HG03097 (cell line): ENCODE measurements around the gene TNFRSF1B.
A peak's percentile ranks its signal among the peaks of the same experiment; 100 is the strongest.

Experiments used
- ATAC-seq: cut with Tn5 transposase; IDR thresholded peaks from one replicate; pipeline ENCODE4 v1.9.1; 2021; ENCODE audit not compliant: unreplicated experiment, low FRiP score

Gene TNFRSF1B

DNA sequence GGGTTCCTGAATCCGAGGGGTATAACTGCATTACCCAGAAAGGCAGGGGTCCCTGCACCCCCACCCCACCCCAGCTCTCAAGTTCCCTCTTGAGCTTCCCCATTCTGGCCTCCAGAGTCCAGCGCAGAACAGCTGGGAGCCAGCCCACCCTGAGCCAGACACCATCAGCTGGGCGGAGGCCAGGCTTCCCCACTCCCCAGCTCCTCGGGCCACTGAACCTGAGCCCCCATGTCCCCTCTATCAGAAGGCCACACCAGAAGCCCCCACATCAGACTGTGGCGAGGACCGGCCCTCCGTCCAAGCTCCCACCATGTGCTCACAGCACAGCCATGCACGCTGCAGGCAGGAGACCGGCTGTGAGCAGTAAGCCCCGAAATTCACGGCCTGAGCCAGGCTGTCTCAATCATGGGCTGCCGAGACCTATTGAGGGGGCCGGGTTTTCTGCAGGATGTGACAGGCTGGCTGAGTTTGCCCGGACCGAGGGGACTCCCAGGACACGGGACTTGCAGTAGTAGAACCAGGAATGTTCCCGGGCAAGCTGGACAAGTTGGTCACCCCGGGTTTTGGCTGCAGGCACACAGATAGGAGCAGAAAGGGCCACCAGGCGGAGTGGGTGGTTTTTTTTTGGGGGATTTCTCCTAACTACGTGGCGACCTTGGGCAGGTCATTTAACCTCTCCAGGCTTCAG, 25.5 kb upstream of the TNFRSF1B start:
- ATAC-seq: no peak

DNA sequence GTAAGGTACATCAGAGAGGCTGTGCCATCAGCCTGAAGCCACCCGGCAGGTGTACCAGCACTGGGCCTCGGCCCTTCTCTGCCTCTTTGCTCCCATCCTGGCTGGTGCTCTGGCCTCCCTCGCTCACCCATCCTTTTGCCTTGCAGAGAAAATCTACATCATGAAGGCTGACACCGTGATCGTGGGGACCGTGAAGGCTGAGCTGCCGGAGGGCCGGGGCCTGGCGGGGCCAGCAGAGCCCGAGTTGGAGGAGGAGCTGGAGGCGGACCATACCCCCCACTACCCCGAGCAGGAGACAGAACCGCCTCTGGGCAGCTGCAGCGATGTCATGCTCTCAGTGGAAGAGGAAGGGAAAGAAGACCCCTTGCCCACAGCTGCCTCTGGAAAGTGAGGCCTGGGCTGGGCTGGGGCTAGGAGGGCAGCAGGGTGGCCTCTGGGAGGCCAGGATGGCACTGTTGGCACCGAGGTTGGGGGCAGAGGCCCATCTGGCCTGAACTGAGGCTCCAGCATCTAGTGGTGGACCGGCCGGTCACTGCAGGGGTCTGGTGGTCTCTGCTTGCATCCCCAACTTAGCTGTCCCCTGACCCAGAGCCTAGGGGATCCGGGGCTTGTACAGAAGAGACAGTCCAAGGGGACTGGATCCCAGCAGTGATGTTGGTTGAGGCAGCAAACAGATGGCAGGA, 24.5 kb upstream of the TNFRSF1B start:
- no peak for ATAC-seq

DNA sequence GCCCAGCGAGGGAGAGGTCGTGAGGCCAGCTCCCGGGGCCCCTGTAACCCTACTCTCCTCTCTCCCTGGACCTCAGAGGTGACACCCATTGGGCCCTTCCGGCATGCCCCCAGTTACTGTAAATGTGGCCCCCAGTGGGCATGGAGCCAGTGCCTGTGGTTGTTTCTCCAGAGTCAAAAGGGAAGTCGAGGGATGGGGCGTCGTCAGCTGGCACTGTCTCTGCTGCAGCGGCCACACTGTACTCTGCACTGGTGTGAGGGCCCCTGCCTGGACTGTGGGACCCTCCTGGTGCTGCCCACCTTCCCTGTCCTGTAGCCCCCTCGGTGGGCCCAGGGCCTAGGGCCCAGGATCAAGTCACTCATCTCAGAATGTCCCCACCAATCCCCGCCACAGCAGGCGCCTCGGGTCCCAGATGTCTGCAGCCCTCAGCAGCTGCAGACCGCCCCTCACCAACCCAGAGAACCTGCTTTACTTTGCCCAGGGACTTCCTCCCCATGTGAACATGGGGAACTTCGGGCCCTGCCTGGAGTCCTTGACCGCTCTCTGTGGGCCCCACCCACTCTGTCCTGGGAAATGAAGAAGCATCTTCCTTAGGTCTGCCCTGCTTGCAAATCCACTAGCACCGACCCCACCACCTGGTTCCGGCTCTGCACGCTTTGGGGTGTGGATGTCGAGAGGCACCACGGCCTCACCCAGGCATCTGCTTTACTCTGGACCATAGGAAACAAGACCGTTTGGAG, 23.7 kb upstream of the TNFRSF1B start:
- no peak for ATAC-seq

DNA sequence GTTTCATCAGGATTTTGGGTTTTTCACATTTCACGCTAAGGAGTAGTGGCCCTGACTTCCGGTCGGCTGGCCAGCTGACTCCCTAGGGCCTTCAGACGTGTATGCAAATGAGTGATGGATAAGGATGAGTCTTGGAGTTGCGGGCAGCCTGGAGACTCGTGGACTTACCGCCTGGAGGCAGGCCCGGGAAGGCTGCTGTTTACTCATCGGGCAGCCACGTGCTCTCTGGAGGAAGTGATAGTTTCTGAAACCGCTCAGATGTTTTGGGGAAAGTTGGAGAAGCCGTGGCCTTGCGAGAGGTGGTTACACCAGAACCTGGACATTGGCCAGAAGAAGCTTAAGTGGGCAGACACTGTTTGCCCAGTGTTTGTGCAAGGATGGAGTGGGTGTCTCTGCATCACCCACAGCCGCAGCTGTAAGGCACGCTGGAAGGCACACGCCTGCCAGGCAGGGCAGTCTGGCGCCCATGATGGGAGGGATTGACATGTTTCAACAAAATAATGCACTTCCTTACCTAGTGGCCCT, 23.1 kb upstream of the TNFRSF1B start:
- no peak for ATAC-seq

DNA sequence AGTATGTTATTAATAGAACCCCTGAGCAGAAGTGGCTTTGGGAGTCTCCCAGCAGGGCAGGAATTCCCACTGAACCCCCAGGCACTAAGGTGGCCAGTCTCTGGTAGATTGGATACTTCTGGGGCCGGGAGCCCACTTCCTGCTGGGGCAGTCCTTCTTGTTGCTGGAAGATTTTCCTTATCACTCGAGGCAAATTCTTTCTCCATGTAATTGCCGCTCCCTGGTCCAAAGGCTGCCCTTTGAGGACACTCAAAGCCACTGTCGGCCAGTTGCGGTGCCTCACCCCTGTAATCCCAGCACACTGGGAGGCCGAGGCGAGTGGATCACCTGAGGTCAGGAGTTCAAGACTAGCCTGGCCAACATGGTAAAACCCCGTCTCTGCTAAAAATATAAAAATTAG, 22.6 kb upstream of the TNFRSF1B start:
- ATAC-seq: no peak

DNA sequence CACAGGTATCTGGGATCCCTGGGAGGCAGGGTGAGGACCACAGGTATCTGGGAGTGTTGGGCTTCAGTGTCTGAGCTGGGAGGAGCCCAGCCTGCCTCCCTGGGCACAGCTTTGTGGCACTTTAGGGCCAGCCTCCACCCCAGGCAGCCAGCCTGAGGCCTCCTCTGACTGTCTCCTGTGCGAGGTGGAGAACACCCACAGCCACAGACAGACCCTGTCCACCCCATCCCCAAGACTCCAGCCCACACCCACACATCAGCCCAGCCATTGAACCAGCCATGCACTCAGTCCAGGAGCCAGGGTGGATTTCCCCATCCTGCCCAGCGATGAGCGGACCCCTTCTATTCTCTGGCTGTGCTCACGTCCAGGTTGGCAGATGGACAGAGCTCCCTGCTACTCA, 21.8 kb upstream of the TNFRSF1B start:
- no peak for ATAC-seq

DNA sequence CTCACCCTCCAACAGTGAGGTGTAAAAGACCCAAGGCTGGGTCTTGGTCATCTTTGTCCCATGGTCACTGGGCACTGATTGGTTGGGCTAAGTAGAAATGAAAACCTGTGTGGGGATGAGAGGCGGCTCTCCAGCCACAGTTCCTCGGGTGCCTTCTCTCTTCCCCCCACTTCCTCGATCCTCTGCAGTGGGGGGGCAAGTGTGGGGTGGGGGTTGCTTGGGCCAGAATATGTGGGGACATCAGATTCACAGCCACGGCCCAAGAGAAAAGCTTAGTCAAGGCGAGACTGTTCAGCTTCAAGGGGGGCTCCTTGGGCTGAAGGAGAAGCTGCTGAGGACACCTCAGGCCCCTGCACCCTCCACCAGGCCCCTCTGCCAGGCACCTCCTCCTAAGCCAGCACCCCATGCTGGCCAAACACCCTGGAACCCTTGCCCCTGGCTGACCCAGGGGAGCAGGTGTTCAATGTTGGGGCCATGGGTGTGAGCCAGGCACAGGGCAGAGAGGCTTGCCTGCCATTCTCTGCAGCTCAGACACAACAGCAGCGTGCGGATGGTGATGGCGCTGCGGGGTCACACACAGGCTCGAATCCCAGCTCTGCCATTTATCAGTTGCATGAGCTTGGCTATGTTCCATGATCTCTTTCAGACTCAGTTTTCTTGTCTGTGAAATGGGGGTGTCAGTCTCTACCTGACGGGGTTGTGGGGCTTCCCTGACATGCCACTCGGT, 21.0 kb upstream of the TNFRSF1B start:
- ATAC-seq: no peak

DNA sequence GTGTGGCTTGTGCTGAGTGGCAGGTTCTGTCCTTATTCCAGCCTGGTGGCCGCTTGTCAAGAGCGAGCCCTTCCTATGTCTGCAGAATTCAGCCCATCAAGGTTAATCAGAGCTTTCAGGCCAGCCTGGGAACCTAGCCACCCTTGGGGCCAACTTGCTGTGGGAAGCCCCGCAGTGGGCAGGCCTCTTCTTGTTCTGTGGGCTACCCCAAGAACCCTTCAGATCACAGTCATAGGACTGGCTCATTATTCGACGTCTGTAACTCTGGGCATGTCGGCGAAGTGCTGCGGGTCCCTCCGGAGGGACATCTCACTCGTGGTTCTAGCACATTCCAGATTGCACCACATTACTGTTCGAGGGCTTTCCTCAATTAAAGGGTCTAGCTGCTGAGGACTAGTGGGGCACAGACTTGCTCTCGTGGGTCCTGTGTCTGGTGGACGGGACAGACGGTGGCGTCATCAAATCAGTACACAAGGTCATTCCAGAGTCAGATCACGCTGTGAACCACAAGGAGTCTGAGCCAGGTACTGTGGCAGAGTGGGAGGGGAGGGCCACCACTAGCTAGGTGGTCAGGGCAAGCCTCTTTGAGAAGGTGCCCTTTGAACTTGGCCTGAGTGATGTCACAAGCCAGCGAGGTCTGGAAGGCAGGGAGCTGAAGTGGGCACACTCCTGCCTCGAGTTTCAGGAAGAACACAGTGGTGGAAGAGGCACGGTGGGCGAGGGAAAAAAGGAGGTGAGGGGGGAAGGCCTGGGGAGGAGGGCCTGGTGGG, 20.3 kb upstream of the TNFRSF1B start:
- no peak for ATAC-seq

DNA sequence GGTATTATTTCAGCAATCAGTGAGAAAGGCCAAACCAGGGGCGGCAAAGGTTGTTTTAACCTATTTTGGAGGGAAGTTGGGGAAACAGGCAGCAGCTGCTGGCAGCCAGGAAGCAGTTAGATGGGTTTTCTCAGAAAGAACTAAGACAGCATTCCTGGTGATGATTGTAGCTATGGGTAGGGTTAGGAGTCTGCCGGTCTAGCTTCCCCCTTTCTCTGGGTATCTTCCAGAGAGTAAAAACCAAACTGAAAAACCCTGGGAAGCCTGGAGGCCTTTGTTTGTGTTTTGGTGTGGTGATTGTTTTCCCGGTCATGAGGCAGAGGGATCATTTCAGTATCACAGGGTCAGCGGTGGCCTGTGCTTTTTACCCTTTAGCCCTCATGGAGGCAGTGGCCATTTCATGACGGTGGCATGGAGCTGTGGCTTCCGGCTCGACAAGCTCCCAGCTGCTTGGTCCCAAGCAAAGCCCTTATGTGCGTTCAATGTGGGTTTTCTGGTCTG, 19.5 kb upstream of the TNFRSF1B start:
- no peak for ATAC-seq

DNA sequence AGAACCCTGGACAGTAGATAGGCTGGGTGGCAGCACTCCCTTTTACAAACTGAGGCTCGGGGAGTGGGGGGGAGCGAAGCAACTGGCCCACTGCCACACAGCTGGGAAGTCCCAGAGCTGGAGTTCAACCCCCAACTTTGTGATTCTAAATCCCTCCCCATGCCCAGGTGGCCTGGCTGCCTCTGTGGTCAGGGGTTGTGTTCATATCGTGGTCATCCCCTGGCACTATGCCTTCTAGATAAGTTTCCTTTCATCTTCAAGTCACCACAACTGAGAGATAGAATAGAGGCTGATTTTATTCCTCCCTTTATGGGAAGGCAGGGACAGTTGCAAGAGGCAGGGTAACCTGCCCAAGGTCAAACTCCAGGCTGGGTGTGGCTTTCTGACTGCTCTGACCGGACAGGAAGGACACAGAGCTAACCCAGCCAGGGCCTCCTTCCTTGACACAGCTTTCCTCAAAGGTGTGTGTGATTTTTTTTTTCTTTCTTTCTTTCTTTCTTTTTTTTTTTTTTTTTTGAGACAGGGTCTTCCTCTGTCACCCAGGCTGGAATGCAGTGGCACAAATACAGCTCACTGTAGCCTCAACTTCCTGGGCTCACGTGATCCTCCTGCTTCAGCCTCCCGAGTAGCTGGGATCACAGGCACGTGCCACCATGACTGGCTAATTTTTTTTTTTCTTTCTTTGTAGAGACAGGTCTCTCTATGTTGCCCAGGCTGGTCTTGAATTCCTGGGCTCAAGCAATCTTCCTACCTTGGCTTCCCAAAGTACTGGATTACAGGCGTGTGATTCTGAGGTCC, 18.4 kb upstream of the TNFRSF1B start:
- ATAC-seq: no peak

DNA sequence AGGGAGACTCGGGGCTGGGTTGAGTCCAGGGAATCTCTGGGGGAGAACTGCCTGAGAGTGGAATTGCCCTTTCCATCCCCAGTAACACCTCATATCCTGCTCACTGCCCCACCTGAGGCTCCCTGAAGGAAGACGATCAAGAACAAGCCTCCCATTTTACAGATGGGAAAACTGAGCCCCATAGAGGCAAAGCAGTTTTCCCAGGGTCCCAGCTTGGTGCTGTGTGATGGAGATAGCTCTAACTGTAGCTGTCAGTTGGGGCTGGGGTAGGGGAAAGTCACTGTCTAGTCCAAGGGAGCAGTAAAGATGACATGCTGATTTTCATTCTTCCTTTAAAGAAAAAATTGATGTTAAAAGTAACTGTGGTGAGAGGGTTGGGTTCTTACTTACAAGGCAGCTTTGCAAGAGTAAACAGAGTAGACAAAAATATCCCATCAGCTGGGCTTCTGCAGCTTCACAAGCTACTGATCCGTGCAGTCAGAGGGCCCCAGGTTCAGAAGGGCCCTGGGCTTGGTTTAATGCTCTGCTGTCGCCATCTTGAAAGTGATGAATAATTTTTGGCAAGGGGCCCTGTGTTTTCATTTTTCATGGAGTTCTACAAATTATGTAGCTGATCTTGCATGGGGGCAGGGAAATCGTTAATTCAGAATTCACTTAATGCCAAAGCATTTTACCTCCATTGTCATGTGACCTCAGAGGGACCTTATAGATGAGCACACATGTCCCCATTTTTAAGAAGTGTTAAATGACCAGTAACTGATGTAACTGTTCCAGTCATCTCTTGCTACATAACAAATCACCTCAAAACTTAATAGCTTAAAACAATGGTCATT, 17.6 kb upstream of the TNFRSF1B start:
- ATAC-seq: no peak

DNA sequence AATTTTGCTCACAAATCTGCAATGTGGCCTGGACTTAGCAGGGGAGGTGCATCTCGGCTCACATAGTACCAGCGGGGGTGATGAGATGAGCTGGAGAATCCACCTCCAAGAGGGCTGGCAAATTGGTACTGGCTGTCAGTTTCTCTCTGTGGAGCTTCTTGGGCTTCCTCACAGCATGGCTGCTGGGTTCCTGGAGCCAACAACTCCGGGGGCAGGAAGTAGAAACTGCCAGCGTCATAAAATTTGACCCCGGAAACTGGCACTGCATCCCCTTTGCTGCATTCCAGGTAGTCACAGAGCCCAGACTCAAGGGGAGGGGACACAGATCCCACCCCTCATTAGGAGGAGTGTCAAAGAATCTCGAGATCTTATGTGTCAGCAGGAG, 17.0 kb upstream of the TNFRSF1B start:
- ATAC-seq: no peak

DNA sequence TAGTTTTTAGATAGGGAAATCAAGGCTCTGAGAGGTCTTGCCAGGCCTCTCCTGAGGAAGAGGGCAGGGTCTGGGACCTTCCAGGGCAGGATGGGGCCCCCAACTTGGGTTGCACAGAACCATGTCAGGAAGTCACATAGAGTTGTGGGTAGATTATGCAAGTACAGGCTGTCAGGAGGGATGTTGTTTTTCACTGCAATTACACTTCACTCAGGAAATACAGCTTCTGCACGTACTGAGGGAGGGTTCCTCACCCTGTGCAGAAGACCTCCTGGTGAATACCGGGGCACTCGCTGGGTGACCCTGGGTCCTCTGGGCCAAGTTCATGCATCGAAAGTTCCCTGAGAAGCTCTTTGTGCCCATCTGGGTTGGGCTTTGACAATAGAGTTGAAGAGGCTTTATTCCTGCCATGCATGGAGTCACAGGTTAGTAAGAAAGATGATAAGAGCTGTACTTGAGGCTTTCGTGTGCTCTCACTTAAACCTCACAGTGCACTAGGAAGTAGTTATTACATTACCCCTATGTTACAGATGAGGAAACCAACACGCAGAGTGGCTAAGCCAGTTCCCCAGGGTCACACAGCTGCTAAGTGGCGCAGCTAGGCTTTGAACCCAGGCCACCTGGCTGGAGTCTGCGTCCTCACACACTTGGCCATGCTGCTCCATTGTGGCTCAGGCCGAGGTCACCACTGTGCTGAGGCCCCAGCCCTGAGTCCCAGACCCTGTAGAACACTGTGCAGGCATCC, 16.2 kb upstream of the TNFRSF1B start:
- ATAC-seq: no peak

DNA sequence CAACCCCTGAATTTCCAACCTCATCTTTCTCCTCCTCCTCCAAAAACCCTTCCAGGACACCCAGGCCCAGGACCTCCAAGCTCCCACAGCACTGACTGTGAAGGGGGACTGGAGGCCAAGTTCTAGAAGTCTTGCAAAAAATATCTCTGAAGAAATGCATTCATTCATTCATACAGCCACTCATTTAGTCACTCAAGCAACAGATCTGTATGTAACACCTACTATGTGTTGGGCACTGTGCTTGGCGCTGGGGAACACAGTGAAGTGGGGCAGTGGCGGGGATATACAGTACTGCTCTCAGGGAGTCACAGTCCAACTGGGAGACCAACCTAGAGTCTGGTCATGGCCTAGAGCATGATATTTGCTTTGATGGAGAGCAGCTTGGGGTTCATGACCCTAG, 15.3 kb upstream of the TNFRSF1B start:
- ATAC-seq: no peak

DNA sequence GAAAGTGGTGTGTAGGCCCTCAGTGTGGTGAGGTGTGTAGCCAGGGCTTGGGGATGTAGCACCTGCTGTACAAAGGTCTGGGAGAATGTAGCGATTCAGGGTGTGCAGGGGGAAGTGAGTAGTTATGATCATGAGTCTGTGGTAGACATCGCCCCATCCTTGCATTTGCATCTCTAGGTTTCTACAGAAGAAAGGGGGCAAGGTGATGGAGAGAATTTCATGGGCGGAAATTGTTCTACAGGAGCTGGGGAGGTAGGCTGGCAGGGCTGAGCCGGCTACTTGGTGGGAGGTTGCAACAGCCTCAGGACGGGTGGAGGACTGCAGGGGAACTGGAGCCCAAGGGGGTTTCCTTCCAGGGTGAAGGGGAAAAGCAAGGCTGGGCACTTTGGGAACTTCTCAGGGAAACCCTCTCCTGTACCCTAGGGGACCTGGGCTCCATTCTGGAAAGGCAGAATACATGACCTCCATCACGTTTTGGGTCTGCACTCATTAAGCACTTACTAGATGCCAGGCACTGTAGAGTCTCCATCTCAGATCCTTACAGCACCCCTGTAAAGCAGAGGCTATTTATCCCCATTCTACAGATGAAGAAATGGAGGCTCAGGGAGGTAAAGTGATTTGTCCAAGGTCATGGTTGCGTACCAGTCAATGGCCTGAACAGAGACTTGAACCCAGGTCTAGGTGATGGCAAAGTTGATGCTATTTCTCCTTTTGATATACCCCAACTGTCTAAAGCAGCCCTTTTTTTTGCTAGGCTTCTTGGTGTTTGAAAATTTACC, 14.5 kb upstream of the TNFRSF1B start:
- peak; percentile 46 for ATAC-seq

DNA sequence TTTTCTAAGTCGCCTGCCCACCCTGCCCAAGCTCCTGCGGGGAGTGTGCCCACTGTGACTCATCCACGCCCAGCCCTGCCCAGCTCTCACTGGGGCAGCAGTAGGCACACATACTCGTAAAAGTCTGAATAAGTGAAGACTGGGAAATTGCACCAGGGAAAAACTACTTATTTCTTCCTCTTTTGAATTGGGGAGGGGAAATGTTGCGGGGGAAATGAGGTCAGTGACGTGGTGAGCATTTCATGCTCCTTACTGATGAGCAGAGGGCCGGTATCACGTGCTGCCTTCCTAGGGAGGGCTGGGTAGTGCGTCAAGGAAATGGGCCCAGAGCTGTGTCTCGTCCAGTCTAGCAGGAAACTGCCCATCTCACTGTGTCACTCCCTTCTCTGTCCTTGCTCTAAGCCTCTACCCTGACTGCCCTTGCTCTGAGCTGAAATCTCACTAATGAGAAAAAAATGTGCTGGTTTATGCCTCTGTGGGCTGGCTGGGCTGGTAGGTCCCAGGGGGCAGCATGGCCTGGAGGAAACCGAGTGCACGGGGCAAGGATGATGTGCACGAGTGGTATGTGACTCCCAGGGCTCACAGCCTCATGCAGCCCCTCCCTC, 13.5 kb upstream of the TNFRSF1B start:
- peak; percentile 49 for ATAC-seq

DNA sequence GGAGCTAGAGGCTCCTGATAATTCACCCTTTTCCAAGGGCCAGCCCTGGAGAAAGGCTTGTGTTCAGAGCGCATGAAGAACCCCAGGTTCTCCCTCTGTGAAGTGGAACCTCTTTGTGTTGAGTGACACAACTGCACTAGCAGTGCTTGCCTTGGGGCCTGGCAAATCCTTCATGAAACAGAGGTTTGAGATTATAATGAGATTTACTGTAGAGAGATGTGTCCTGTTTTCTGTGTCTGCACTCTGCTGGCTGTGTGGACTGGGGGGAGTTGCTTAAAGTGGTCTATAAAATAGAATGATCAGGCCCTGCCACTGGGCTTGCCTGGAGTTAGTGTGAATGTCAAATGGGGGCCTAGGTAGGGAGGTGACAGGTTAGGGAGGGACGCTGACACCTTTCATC, 11.5 kb upstream of the TNFRSF1B start:
- no peak for ATAC-seq
